ENCODE measurements around the gene TTC38.

The TTC38 gene

GRCh38 chr22:46330426-46330825, 62.6 kb downstream of the TTC38 start:
- Histone ChIP-seq H3K4me1 (no peaks in the 10 kb centered on the region), H3K36me3 (ENCODE audit: control insufficient read depth, insufficient read depth, low read length) (no peaks in the 10 kb centered on the region), H3K27me3 (ENCODE audit: control insufficient read depth, insufficient read depth, low read length) (no peaks in the 10 kb centered on the region), H3K9ac (no peak overlapping the region), H3K79me2 (no peaks in the 10 kb centered on the region), H3K4me3 (ENCODE audit: low read depth, low read length) (no peak overlapping the region), H3K9me3 (ENCODE audit: control insufficient read depth, low read length) (no peaks in the 10 kb centered on the region), H2AFZ (no peak overlapping the region), H3K4me2 (ENCODE audit: low read length) (no peak overlapping the region), H3K27ac (no peak overlapping the region)
- no peak for TF ChIP-seq CTCF (IDR thresholded peaks at IDR 0.05)

- no peak for TF ChIP-seq CTCF (IDR thresholded peaks at IDR 0.05)
- H3K79me2 ChIP-seq, result no peaks in the 10 kb centered on the region
- no peak overlapping the region for H2AFZ ChIP-seq
- H3K9me3 ChIP-seq (ENCODE audit: control insufficient read depth, low read length), result no peaks in the 10 kb centered on the region
- H3K36me3 ChIP-seq (ENCODE audit: control insufficient read depth, insufficient read depth, low read length), result no peaks in the 10 kb centered on the region
- no peak overlapping the region for H3K9ac ChIP-seq
- no peak overlapping the region for H3K27ac ChIP-seq
- no peaks in the 10 kb centered on the region for H3K4me1 ChIP-seq
- H3K27me3 ChIP-seq (ENCODE audit: control insufficient read depth, insufficient read depth, low read length), result no peaks in the 10 kb centered on the region
- no peak overlapping the region for H3K4me3 ChIP-seq (ENCODE audit: low read depth, low read length)
- H3K4me2 ChIP-seq (ENCODE audit: low read length), result no peak overlapping the region
Observed at GRCh38 chr22:46331496-46331895, 63.7 kb downstream of the TTC38 start.

GRCh38 chr22:46335201-46336118, 67.7 kb downstream of the TTC38 start, which contains the start of gene TRMU:
TSS of gene TRMU (plus strand) at chr22:46335714. CDS start at chr22:46335765, 51 bp downstream.
- no peak for TF ChIP-seq CTCF (IDR thresholded peaks at IDR 0.05)
- H3K4me3 ChIP-seq (ENCODE audit: low read depth, low read length), result peak within 1 kb of the TSS; percentile 86
- H3K4me2 ChIP-seq (ENCODE audit: low read length), result peak within 1 kb of the TSS; percentile 93
- H3K27ac ChIP-seq, result peak within 1 kb of the TSS; percentile 80
- H3K36me3 ChIP-seq (ENCODE audit: control insufficient read depth, insufficient read depth, low read length), result no peaks in the 10 kb centered on the region
- no peaks in the 10 kb centered on the region for H3K27me3 ChIP-seq (ENCODE audit: control insufficient read depth, insufficient read depth, low read length)
- H3K79me2 ChIP-seq, result peaks cover 5% of the 10 kb centered on the region
- H3K4me1 ChIP-seq, result peaks cover 3% of the 10 kb centered on the region
- H3K9me3 ChIP-seq (ENCODE audit: control insufficient read depth, low read length), result no peaks in the 10 kb centered on the region
- peak within 1 kb of the TSS; percentile 91 for H3K9ac ChIP-seq
- peak within 1 kb of the TSS; percentile 96 for H2AFZ ChIP-seq

GRCh38 chr22:46336119-46337078, 68.6 kb downstream of the TTC38 start:
- H3K27ac ChIP-seq, result peak overlapping the region; percentile 80
- H3K79me2 ChIP-seq, result peaks cover 5% of the 10 kb centered on the region
- no peaks in the 10 kb centered on the region for H3K9me3 ChIP-seq (ENCODE audit: control insufficient read depth, low read length)
- H2AFZ ChIP-seq, result peak overlapping the region; percentile 96
- TF ChIP-seq CTCF (IDR thresholded peaks at IDR 0.05), result no peak
- H3K4me2 ChIP-seq (ENCODE audit: low read length), result peak overlapping the region; percentile 93
- H3K4me3 ChIP-seq (ENCODE audit: low read depth, low read length), result peak overlapping the region; percentile 86
- peaks cover 3% of the 10 kb centered on the region for H3K4me1 ChIP-seq
- peak overlapping the region; percentile 91 for H3K9ac ChIP-seq
- no peaks in the 10 kb centered on the region for H3K27me3 ChIP-seq (ENCODE audit: control insufficient read depth, insufficient read depth, low read length)
- no peaks in the 10 kb centered on the region for H3K36me3 ChIP-seq (ENCODE audit: control insufficient read depth, insufficient read depth, low read length)

Data from parathyroid adenoma (tissue), 2 donors.